Ovary (tissue), 9 donors: ENCODE measurements around the gene TEX29. TPM values are rescaled to one million over a fixed set of nuclear protein-coding genes. Genes with fewer than 3 reads are reported as not detected.

Source experiments
- DNase-seq, 5 donors: peaks; one replicate each; pipeline ENCODE4 v3.0.0-alpha.2; 2019 to 2020
- H3K27ac ChIP-seq, 2 donors: fragments of 200-600 bp; one replicate each; pipeline versions ENCODE4 v1.5.1 to v1.8.0; 2019 to 2022
- H3K27me3 ChIP-seq: fragments of 200-600 bp; one replicate; pipeline ENCODE4 v1.8.0; 2022
- H3K36me3 ChIP-seq: fragments of 200-600 bp; sonication (generic); one replicate; pipeline ENCODE4 v1.5.1; 2019
- H3K4me1 ChIP-seq: one replicate; pipeline ENCODE4 v1.8.1; 2013; ENCODE audit warnings: mild to moderate bottlenecking, moderate library complexity; ENCODE audit not compliant: insufficient read depth
- H3K4me3 ChIP-seq: fragments of 200-600 bp; sonication (generic); one replicate; pipeline ENCODE4 v1.5.1; 2017
- H3K9me3 ChIP-seq, 2 donors: fragments of 200-600 bp in 1 of 2; sonication (generic) in 1 of 2; one replicate each; pipeline versions ENCODE4 v1.5.1 to v1.8.1; 2013 to 2019; ENCODE audit warnings: mild to moderate bottlenecking in 1 of 2, moderate library complexity in 1 of 2
- EP300 ChIP-seq: sonication (generic); formaldehyde crosslinking; IDR thresholded peaks from one replicate; pipeline ENCODE4 v1.6.1; 2017; ENCODE audit warnings: antibody characterized with exemption
- POLR2A ChIP-seq: fragments of 450-650 bp; IDR thresholded peaks from one replicate; pipeline ENCODE4 v1.6.1; 2017; ENCODE audit warnings: antibody characterized with exemption, mild to moderate bottlenecking, moderate library complexity
- WGBS, 3 donors: extraction: QIAGEN DNeasy Blood & Tissue Kit in 1 of 3; methylation state at CpG; one replicate each; pipeline versions ENCODE4 v1.1.5 to v1.1.7; 2013 to 2017; 5-methylcytosine and 5-hydroxymethylcytosine counted together
- intact Hi-C, 4 donors: fragments of 100-400 bp; cut with DNase I; formaldehyde crosslinking; loops; one replicate each; pipeline versions ENCODE4 v1.11.0 to v1.15.1; 2022 to 2023
- polyA plus RNA-seq, 2 donors: library from polyadenylated mRNA; stranded (reverse); fragments of 200-250 nt in 1 of 2; fragments of 350-450 nt in 1 of 2; fragmentation: Illumina TruSeq in 1 of 2; extraction: RNeasy Lipid Tissue Mini Kit (QIAGEN cat#74804) in 1 of 2; gene quantifications; one replicate each; pipeline ENCODE4 v1.2.3, GENCODE V29; 2013 to 2014
- total RNA-seq, 7 donors: library from RNA; depleted of rRNA in 2 of 7; stranded (reverse); fragments of >200 nt in 2 of 7; fragmentation: NEBNext Ultra II Directional in 3 of 7; extraction: Animal tissue kit (Norgen Biotek cat#: 25700) in 3 of 7; gene quantifications; one replicate each; pipeline versions ENCODE4 v1.1.0 to v1.2.4, GENCODE V29; 2016 to 2023
- TF ChIP-seq, protein P1 (sequence below), 3 donors: fragments of 450-650 bp in 2 of 3; fragments of 200-600 bp in 1 of 3; IDR thresholded peaks; one replicate each; pipeline versions ENCODE4 v1.5.1 to v1.8.0; 2016 to 2022; ENCODE audit warnings: antibody characterized with exemption in 3 of 3, mild to moderate bottlenecking in 1 of 3
- donor health status: DM: no; HTN: no; CAD: no; lungs with moderate emphysema.
- donor health status: DM: no; HTN: no; CAD: no.
- donor health status: Bipolar disorder and iron deficiency.
- donor health status: DM: yes; HTN: yes; CAD: no.
- donor health status: DM: no; HTN: no; CAD: no.
- donor health status: DM: yes; HTN: yes; CAD: no.

Gene TEX29
- total and polyA plus RNA-seq, 9 donors = 0.25 to 0.35 TPM; not detected in 7

DNA sequence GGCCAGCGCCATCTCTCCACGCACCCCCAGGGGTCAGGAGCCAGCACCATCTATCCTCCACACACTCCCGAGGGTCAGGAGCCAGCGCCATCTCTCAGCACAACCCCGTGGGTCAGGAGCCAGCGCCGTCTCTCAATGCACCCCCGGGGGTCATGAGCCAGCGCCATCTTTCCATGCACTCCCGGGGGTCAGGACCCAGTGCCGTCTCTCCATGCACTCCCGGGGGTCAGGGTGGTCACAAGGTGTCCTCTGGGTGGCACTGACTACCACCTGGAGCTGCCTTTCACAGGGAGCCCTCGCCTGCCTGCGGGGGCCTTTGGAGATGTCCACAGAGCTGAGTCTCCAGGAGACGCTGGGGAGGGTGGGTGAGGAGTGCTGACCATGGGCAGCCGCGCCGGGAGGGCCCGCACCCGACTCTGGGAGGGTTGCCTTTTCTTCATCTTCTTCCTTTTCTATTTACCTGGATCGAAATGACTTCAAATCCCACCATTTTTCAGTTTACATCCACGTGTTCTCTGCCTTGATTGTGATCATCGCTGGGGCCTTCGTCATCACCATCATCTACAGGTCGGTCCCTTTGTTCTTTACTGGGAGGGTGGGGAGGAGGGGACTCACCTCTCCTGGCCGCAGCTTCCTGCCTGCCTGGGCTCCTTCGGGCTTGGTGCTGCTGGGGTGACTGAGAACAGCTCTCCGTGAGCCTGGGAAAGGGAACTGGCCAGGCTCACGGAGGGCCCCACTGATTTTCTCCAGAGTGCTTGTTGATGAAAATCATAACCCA is 19.1 kb downstream of the TEX29 start:
- Histone ChIP-seq H3K27ac (no peak overlapping the region), H3K36me3 (no peaks in the 10 kb centered on the region), H3K27me3 (no peaks in the 10 kb centered on the region), H3K4me3 (no peak overlapping the region), H3K9me3 (no peaks in the 10 kb centered on the region), H3K4me1 (no peaks in the 10 kb centered on the region)
- 90 to 94% (median 91%) methylated on average over 29 of the region's 29 CpGs for WGBS, 3 donors
- DNase-seq = no peak
- TF ChIP-seq, protein P1, sequence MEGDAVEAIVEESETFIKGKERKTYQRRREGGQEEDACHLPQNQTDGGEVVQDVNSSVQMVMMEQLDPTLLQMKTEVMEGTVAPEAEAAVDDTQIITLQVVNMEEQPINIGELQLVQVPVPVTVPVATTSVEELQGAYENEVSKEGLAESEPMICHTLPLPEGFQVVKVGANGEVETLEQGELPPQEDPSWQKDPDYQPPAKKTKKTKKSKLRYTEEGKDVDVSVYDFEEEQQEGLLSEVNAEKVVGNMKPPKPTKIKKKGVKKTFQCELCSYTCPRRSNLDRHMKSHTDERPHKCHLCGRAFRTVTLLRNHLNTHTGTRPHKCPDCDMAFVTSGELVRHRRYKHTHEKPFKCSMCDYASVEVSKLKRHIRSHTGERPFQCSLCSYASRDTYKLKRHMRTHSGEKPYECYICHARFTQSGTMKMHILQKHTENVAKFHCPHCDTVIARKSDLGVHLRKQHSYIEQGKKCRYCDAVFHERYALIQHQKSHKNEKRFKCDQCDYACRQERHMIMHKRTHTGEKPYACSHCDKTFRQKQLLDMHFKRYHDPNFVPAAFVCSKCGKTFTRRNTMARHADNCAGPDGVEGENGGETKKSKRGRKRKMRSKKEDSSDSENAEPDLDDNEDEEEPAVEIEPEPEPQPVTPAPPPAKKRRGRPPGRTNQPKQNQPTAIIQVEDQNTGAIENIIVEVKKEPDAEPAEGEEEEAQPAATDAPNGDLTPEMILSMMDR (IDR thresholded peaks at IDR 0.05) = no peak
- no peak for TF ChIP-seq EP300
- no peak for TF ChIP-seq POLR2A
- intact Hi-C loops = no loop called here

DNA sequence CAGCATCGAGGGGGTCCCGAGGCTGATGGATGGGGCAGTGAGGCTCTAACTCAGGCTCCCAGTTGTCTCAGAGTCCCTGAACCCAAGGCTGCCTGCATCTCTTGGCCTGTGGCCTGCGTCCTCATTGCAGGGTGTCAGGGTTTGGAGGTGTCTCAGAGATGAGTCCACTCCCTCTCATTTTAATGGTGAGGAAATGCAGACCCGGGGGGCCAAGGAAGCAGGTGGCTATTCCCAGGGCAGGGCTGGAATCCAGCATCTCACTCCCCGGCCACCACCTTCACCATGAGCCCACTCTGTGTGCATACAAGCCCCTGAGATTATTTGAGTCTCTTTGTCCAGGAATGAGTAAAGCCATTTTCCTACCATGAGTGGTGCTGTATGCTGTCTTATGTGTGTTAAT is 21.4 kb downstream of the TEX29 start:
- no peak for TF ChIP-seq POLR2A
- TF ChIP-seq EP300 = no peak
- TF ChIP-seq, protein P1 (IDR thresholded peaks at IDR 0.05) = no peak
- H3K4me1 ChIP-seq = no peaks in the 10 kb centered on the region
- 88 to 95% (median 89%) methylated on average over 5 of the region's 5 CpGs for WGBS, 3 donors
- no peaks in the 10 kb centered on the region for H3K9me3 ChIP-seq
- H3K4me3 ChIP-seq = no peak overlapping the region
- intact Hi-C loops = no loop called here
- no peaks in the 10 kb centered on the region for H3K36me3 ChIP-seq
- H3K27ac ChIP-seq = no peak overlapping the region
- DNase-seq = no peak
- no peaks in the 10 kb centered on the region for H3K27me3 ChIP-seq

DNA sequence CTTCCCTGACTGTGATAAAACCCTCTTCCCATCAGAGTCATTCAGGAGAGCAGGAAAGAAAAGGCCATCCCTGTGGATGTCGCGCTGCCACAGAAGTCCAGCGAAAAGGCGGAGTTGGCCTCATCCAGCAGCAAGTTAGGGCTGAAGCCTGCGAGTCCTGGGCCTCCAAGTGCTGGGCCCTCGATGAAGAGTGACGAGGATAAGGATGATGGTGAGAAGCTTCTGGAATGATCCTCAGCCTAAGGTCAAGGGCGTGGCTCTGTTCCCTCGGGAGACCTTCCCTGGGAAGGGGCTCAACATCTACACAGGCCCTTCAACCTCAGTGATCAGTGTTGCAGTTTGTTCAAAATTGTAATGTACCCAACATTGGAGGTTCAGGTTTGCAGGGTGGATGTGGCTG is 22.3 kb downstream of the TEX29 start:
- H3K4me3 ChIP-seq = no peak overlapping the region
- WGBS, 3 donors = 90 to 96% (median 91%) methylated on average over 9 of the region's 9 CpGs
- no peak for DNase-seq
- no peaks in the 10 kb centered on the region for H3K36me3 ChIP-seq
- TF ChIP-seq, protein P1 (IDR thresholded peaks at IDR 0.05) = no peak
- TF ChIP-seq POLR2A = no peak
- no peak for TF ChIP-seq EP300
- intact Hi-C loops = no loop called here
- no peak overlapping the region for H3K27ac ChIP-seq
- no peaks in the 10 kb centered on the region for H3K4me1 ChIP-seq
- H3K27me3 ChIP-seq = no peaks in the 10 kb centered on the region
- H3K9me3 ChIP-seq = no peaks in the 10 kb centered on the region

DNA sequence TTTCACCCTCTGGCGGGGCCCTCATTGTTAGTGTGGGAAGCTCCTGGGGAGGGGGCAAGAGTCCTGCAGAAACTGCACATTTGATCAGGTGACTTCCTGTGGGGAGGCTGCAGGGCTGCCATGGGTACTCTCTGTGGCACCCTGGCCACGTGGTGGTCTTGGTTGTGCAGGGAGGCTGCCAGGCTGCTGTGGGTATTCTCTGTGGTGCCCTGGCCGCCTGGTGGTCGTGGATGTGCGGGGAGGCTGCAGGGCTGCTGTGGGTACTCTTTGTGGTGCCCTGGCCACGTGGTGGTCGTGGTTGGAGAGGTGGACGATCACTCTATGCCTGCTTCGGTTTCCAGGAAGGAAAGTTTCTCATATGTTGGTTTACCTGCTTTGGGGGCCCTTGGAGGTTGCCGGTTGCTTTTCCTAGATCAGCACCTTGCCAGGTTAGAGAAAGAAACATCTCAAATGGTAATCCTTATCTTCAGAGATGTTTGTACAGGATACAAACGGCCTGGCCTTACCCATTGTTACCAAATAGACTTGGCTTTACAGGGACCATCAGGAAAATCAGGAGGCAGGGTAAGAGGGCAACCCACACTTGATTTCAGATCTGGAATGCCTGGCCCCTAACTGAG is 22.9 kb downstream of the TEX29 start:
- 81 to 88% (median 83%) methylated on average over 11 of the region's 11 CpGs for WGBS, 3 donors
- intact Hi-C loops = no loop called here

More for the DNA sequence above, 22.9 kb downstream of the TEX29 start:
- H3K36me3 ChIP-seq = no peaks in the 10 kb centered on the region
- no peak overlapping the region for H3K27ac ChIP-seq
- H3K27me3 ChIP-seq = no peaks in the 10 kb centered on the region
- TF ChIP-seq POLR2A (no peak), EP300 (no peak)
- TF ChIP-seq, protein P1 (IDR thresholded peaks at IDR 0.05) = no peak
- H3K4me1 ChIP-seq = no peaks in the 10 kb centered on the region
- H3K4me3 ChIP-seq = no peak overlapping the region
- H3K9me3 ChIP-seq = no peaks in the 10 kb centered on the region
- no peak for DNase-seq
